Measurements from ENCODE around the gene C16orf54.
"Not testable (repeated sequence)": the region's sequence is repeated elsewhere in the genome, so short reads cannot be mapped to it uniquely, and the experiment has no call there.

The C16orf54 gene

DNA sequence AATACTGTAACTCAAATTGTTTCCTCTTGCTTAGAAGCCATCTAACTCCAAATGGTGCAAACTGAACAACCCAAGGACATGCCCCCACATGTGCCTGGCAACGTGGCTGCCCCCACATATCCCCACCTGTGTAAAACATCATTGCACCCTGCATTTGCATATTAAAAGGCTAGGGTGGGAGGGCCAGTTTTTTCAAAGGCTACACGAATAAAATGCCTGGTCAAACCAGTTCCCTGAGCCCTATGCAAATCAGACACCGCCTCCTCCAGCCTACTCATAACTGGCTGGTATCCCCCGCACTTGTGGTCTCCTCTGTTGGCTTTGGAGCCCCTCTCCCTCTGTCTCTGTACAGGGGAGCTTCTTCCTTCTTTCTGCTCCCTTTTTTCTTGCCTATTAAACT lies 26.7 kb downstream of the C16orf54 start:
- Histone ChIP-seq H3K36me3 (ENCODE audit: control insufficient read depth, insufficient read depth, low read length) (peaks cover 38% of the 10 kb centered on the region), H3K9ac (ENCODE audit: low read length) (no peak overlapping the region), H3K4me1 (ENCODE audit: control insufficient read depth, insufficient read depth, low read length) (peaks cover 10% of the 10 kb centered on the region; the same call in 1 of the 2 replicates), H3K27ac (ENCODE audit: low read depth, low read length) (peak overlapping the region; percentile 58), H3K27me3 (ENCODE audit: control insufficient read depth, insufficient read depth, low read length) (no peaks in the 10 kb centered on the region), H3K4me3 (ENCODE audit: low read depth, low read length) (no peak overlapping the region), H3K9me3 (ENCODE audit: control insufficient read depth, insufficient read depth, low read depth, low read length) (no peaks in the 10 kb centered on the region)

DNA sequence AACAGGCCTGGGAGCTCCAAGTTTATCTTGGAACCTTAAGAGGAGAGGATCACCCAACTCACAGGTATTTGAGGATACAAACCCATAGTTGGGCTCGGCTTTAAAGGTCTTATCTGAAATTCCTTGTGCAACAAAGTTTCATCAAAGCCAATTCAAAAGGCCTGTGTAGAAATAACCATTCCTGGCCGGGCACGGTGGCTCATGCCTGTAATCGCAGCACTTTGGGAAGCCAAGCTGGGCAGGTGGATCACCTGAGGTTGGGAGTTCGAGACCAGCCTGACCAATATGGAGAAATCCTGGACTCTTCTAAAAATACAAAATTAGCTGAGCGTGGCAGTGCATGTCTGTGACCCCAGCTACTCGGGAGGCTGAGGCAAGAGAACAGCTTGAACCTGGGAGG lies 28.7 kb downstream of the C16orf54 start:
- Histone ChIP-seq H3K4me1 (ENCODE audit: control insufficient read depth, insufficient read depth, low read length) (peaks cover 14% of the 10 kb centered on the region; the same call in 1 of the 2 replicates), H3K4me3 (ENCODE audit: low read depth, low read length) (no peak overlapping the region), H3K27me3 (ENCODE audit: control insufficient read depth, insufficient read depth, low read length) (no peaks in the 10 kb centered on the region), H3K36me3 (ENCODE audit: control insufficient read depth, insufficient read depth, low read length) (peaks cover 38% of the 10 kb centered on the region), H3K9me3 (ENCODE audit: control insufficient read depth, insufficient read depth, low read depth, low read length) (no peaks in the 10 kb centered on the region), H3K9ac (ENCODE audit: low read length) (no peak overlapping the region), H3K27ac (ENCODE audit: low read depth, low read length) (no peak overlapping the region)

DNA sequence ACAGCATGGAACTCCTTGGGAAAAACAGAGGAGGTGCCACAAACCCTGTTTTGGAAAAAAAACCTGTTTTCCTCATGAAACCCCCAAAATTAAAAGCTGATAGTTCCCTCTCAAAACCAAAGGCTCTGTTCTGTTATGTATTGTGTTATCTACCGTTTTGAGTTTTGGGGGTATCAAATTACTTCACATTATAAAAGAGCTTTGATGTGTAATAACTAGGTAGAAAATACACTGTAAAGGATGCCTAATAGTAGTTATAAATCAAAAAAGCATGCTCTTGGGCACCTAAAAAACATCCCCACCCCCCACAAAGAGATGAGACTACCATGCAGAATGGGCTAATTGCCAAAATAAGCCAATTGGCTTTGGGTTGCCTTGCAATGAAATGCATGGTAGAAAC lies 30.8 kb downstream of the C16orf54 start:
- H3K4me1 ChIP-seq (ENCODE audit: control insufficient read depth, insufficient read depth, low read length) = peaks cover 23% of the 10 kb centered on the region
- no peaks in the 10 kb centered on the region for H3K27me3 ChIP-seq (ENCODE audit: control insufficient read depth, insufficient read depth, low read length)
- H3K36me3 ChIP-seq (ENCODE audit: control insufficient read depth, insufficient read depth, low read length) = peaks cover 49% of the 10 kb centered on the region
- no peaks in the 10 kb centered on the region for H3K9me3 ChIP-seq (ENCODE audit: control insufficient read depth, insufficient read depth, low read depth, low read length)
- H3K9ac ChIP-seq (ENCODE audit: low read length) = no peak overlapping the region
- no peak overlapping the region for H3K4me3 ChIP-seq (ENCODE audit: low read depth, low read length)
- H3K27ac ChIP-seq (ENCODE audit: low read depth, low read length) = no peak overlapping the region

DNA sequence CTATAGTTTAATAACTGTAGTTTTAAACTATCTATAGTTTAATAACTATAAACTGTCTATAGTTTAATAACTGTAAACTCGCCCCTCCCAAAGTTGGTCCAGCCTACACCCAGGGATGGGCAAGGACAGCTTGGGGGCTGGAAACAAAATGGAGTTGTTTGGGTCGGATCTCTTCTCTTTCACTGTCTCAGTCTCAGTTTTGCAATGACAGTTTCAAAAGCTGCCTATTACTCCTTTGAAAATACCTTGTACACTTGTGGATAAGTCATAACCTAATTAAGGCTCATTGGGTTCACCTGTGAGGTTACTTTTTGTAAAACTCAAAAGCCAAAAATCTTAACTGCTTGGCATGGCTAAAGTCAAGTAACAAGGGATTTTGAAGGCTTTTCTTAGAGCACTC lies 31.4 kb downstream of the C16orf54 start:
- Histone ChIP-seq H3K36me3 (ENCODE audit: control insufficient read depth, insufficient read depth, low read length) (peaks cover 49% of the 10 kb centered on the region), H3K27me3 (ENCODE audit: control insufficient read depth, insufficient read depth, low read length) (no peaks in the 10 kb centered on the region), H3K27ac (ENCODE audit: low read depth, low read length) (no peak overlapping the region), H3K9ac (ENCODE audit: low read length) (no peak overlapping the region), H3K4me3 (ENCODE audit: low read depth, low read length) (no peak overlapping the region), H3K9me3 (ENCODE audit: control insufficient read depth, insufficient read depth, low read depth, low read length) (no peaks in the 10 kb centered on the region), H3K4me1 (ENCODE audit: control insufficient read depth, insufficient read depth, low read length) (peaks cover 23% of the 10 kb centered on the region)

DNA sequence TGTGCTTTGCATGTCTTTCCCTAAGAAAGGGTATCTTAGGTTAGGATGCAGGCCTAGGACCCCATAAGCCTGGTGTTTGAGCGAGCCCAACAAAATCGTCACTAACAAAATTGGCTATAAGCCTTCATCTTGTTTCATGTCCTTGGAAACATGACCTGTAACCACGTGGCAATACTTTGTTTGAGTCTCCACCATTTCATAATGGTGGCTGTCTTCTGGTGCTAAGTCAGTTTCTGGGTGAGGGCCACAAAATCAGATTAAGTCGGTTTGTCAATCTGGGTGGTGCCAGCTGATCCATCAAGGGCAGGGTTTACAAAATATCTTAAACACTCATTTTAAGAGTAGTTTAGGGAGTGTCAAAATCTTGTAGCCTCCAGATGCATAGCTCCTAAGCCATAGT lies 33.0 kb downstream of the C16orf54 start:
- 0 out of 2 replicates have a peak, but pooled peaks cover 3% of the 10 kb centered on the region for H3K9me3 ChIP-seq (ENCODE audit: control insufficient read depth, insufficient read depth, low read depth, low read length)
- H3K4me1 ChIP-seq (ENCODE audit: control insufficient read depth, insufficient read depth, low read length) = peaks cover 13% of the 10 kb centered on the region
- no peak overlapping the region for H3K27ac ChIP-seq (ENCODE audit: low read depth, low read length)
- H3K4me3 ChIP-seq (ENCODE audit: low read depth, low read length) = no peak overlapping the region
- H3K27me3 ChIP-seq (ENCODE audit: control insufficient read depth, insufficient read depth, low read length) = no peaks in the 10 kb centered on the region
- no peak overlapping the region for H3K9ac ChIP-seq (ENCODE audit: low read length)
- H3K36me3 ChIP-seq (ENCODE audit: control insufficient read depth, insufficient read depth, low read length) = peaks cover 49% of the 10 kb centered on the region

DNA sequence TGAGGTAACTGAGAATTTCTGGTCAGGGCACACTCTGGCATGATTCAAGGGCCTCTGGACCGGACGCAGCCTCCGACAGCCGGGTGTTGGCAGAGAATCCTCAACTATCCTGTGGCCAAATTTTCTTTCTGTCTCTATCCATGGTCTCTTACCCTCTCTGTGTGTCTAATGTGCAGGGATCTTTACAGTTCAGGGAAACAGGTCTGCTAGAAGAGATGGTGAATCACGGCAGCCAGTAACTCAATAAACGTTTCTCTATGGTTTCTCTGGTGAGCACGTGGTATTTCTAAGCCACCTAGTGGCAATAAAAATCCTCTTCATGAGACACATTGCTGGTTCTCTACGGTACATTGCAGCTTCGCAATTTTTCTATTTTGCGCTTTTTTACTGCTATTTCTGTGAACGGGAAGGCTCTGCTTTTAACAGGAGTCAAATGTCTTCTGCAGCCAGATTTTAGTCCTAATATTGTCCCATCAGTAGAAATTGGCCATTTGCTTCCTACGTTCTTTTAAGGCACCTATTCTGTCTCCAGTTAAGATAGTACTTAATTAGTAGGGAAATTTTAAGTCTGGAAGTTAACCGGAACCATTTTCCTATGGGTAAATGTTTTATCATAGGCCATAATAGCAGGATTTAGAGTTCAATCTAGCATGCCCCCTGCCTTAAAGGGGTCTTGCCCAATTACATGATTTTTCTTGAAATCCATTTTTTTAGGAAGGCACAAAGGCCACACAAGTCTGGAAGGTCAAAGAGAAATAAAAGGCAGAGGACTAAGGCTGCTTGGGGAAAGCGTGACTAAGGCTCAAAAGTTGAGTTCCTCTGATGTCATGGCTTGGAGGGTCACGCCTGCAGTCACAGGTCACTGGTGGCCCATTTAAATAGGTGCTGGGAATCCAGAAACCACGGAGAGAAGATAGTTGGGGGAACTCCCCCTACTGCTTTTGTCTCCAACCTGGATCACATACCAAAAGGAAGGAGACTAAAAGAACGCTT lies 35.3 kb downstream of the C16orf54 start:
- Histone ChIP-seq H3K4me3 (ENCODE audit: low read depth, low read length) (peak overlapping the region; percentile 65), H3K36me3 (ENCODE audit: control insufficient read depth, insufficient read depth, low read length) (peaks cover 32% of the 10 kb centered on the region), H3K9me3 (ENCODE audit: control insufficient read depth, insufficient read depth, low read depth, low read length) (0 out of 2 replicates have a peak, but pooled peaks cover 3% of the 10 kb centered on the region), H3K27me3 (ENCODE audit: control insufficient read depth, insufficient read depth, low read length) (no peaks in the 10 kb centered on the region), H3K9ac (ENCODE audit: low read length) (peak overlapping the region; percentile 96), H3K4me1 (ENCODE audit: control insufficient read depth, insufficient read depth, low read length) (peaks cover 13% of the 10 kb centered on the region), H3K27ac (ENCODE audit: low read depth, low read length) (peak overlapping the region; percentile 80)

DNA sequence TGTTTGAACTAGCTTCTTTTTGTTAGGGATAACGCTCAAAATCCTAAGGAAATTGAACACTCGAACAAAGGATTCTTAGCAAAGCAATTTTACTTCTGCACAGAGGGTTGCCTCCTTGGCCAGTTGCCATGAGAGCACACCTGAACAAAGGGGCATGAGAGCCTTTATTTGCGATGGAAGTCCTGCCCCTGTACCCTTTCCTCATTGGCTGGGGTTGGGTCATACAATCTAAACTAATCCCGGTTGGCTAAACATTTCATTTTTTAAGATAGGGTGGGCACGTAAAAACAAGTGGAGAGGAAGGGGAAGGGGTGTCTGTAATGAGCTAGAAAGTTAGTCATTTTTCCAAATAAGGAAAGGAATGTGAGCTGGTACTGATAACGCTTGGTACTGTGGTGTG lies 36.1 kb downstream of the C16orf54 start:
- Histone ChIP-seq H3K27ac (ENCODE audit: low read depth, low read length) (peak overlapping the region; percentile 80), H3K9ac (ENCODE audit: low read length) (peak overlapping the region; percentile 96), H3K4me3 (ENCODE audit: low read depth, low read length) (peak overlapping the region; percentile 65), H3K4me1 (ENCODE audit: control insufficient read depth, insufficient read depth, low read length) (peaks cover 13% of the 10 kb centered on the region), H3K36me3 (ENCODE audit: control insufficient read depth, insufficient read depth, low read length) (peaks cover 24% of the 10 kb centered on the region)
- H3K27me3 ChIP-seq (ENCODE audit: control insufficient read depth, insufficient read depth, low read length); H3K9me3 ChIP-seq (ENCODE audit: control insufficient read depth, insufficient read depth, low read depth, low read length): not testable (repeated sequence)

DNA sequence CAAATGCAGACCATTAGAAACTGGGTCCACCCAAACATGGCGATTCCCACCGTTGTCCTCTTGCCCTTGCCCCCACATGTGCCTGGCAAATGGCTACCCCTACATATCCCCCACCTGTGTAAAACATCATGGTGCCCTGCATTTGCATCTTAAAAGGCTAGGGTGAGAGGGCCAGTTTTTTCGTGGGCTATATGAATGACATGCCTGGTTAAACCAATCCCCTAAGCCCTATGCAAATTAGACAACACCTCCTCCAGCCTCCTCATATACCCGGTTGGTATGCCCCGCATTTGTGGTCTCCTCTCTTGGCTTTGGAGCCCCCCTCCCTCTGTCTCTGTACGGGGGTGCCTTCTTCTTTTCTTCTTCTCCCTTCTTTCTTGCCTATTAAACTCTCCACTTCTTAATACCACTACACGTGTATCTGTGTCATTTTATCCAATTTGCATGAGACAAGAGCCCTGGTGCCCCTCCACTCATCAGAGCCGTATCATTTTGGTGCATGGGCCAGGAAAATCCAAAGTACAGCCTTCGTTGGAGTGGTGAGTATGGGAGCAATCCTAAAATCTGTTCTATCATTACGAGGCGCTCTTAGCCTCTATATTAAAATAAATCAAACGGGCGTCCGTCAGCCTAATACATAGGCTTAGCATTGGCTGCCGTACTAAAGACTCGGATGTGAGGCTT lies 36.7 kb downstream of the C16orf54 start:
- peaks cover 13% of the 10 kb centered on the region for H3K4me1 ChIP-seq (ENCODE audit: control insufficient read depth, insufficient read depth, low read length)
- peak overlapping the region; percentile 65 for H3K4me3 ChIP-seq (ENCODE audit: low read depth, low read length)

DNA sequence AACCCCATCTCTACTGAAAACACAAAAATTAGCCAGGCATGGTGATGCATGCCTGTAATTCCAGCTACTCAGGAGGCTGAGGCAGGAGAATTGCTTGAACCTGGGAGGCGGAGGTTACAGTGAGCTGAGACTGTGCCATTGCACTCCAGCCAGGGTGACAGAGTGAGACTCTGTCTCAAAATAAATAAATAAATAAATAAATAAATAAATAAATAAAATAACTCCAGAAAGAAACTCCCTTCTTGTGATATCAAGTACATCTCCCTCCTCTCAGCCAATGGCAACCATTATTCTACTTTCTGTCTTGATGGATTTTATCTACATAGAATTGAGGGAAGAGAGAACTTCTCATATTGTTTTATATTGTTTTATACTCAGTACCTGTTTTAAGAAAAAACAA lies 38.6 kb downstream of the C16orf54 start:
- not testable (repeated sequence) for H3K9me3 ChIP-seq (ENCODE audit: control insufficient read depth, insufficient read depth, low read depth, low read length); H3K27me3 ChIP-seq (ENCODE audit: control insufficient read depth, insufficient read depth, low read length); H3K9ac ChIP-seq (ENCODE audit: low read length); H3K27ac ChIP-seq (ENCODE audit: low read depth, low read length); H3K4me3 ChIP-seq (ENCODE audit: low read depth, low read length)
- peaks cover 12% of the 10 kb centered on the region for H3K36me3 ChIP-seq (ENCODE audit: control insufficient read depth, insufficient read depth, low read length)
- peaks cover 15% of the 10 kb centered on the region for H3K4me1 ChIP-seq (ENCODE audit: control insufficient read depth, insufficient read depth, low read length)

More for the DNA sequence above, 36.7 kb downstream of the C16orf54 start:
- Histone ChIP-seq H3K27me3 (ENCODE audit: control insufficient read depth, insufficient read depth, low read length) (no peaks in the 10 kb centered on the region), H3K36me3 (ENCODE audit: control insufficient read depth, insufficient read depth, low read length) (peaks cover 20% of the 10 kb centered on the region), H3K9ac (ENCODE audit: low read length) (peak overlapping the region; percentile 96), H3K9me3 (ENCODE audit: control insufficient read depth, insufficient read depth, low read depth, low read length) (0 out of 2 replicates have a peak, but pooled peaks cover 3% of the 10 kb centered on the region), H3K27ac (ENCODE audit: low read depth, low read length) (peak overlapping the region; percentile 80)

DNA sequence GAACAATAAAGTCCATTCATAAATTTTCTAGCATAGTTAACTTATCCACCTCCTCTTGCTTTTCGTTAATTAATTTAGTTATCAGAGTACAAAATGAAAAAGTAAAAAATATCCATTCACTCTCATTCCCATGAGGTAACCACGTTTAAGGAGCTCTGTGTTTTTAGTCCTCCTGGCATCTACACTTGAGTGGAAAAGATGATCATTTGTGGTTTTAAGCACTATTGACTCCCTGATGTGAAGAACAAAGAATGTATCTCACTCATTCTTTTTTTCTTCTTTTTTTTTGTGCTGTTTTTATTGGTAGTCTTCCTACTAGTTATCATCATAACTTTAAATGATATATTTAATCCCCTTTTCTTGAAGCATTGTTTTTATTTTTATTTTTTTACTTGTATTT lies 40.8 kb downstream of the C16orf54 start:
- H3K4me1 ChIP-seq (ENCODE audit: control insufficient read depth, insufficient read depth, low read length) = peaks cover 13% of the 10 kb centered on the region

DNA sequence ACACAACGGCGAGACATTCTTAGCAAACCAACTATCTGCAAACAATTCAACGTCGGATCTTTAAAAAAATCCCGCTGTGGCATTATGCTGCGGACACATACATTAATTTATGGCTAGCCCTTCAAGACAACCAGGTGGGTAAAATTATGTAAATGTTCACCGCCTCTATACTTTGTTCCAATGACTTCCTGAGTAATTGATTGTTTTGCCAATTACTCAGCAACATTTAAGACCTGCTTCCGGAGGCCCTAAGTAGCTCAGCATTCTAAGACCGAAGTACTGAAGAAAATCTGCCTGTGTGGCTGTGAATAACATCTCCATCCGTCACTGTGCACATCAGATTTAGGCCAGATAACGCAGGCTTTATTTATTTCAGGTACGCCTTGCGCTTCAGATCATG lies 43.5 kb downstream of the C16orf54 start:
- H3K27me3 ChIP-seq (ENCODE audit: control insufficient read depth, insufficient read depth, low read length) = no peaks in the 10 kb centered on the region
- no peak overlapping the region for H3K4me3 ChIP-seq (ENCODE audit: low read depth, low read length)

More for the DNA sequence above, 40.8 kb downstream of the C16orf54 start:
- no peaks in the 10 kb centered on the region for H3K27me3 ChIP-seq (ENCODE audit: control insufficient read depth, insufficient read depth, low read length)
- H3K4me3 ChIP-seq (ENCODE audit: low read depth, low read length) = no peak overlapping the region
- H3K9ac ChIP-seq (ENCODE audit: low read length) = no peak overlapping the region
- no peaks in the 10 kb centered on the region for H3K36me3 ChIP-seq (ENCODE audit: control insufficient read depth, insufficient read depth, low read length)
- no peak overlapping the region for H3K27ac ChIP-seq (ENCODE audit: low read depth, low read length)
- H3K9me3 ChIP-seq (ENCODE audit: control insufficient read depth, insufficient read depth, low read depth, low read length) = 0 out of 2 replicates have a peak, but pooled peaks cover 3% of the 10 kb centered on the region

More for the DNA sequence above, 43.5 kb downstream of the C16orf54 start:
- Histone ChIP-seq H3K9me3 (ENCODE audit: control insufficient read depth, insufficient read depth, low read depth, low read length) (no peaks in the 10 kb centered on the region), H3K9ac (ENCODE audit: low read length) (no peak overlapping the region), H3K4me1 (ENCODE audit: control insufficient read depth, insufficient read depth, low read length) (peaks cover 17% of the 10 kb centered on the region), H3K36me3 (ENCODE audit: control insufficient read depth, insufficient read depth, low read length) (peaks cover 7% of the 10 kb centered on the region), H3K27ac (ENCODE audit: low read depth, low read length) (no peak overlapping the region)
